NOMO-1 (cell line): ENCODE measurements around the gene CLCNKB.

Experiments used
- DNase-seq, 2 experiments: peaks; one replicate each; lab custom pipeline; 2025; ENCODE audit not compliant: unreplicated experiment in 2 of 2; lab: John Stamatoyannopoulos, UW

The CLCNKB gene

GRCh38 chr1:16091296-16091695 lies 47.7 kb downstream of the CLCNKB start:
- no peak for DNase-seq

- DNase-seq: no peak
These were observed 48.7 kb downstream of the CLCNKB start for GRCh38 chr1:16092097-16092922.

- DNase-seq: no peak
These were observed 49.4 kb downstream of the CLCNKB start for GRCh38 chr1:16092923-16093511.

- DNase-seq: no peak
These were observed 50.0 kb downstream of the CLCNKB start for GRCh38 chr1:16093611-16094010.

- DNase-seq: no peak
These were observed 51.0 kb downstream of the CLCNKB start for GRCh38 chr1:16094453-16095158.

- DNase-seq: no peak
These were observed 51.9 kb downstream of the CLCNKB start for GRCh38 chr1:16095447-16095846.

GRCh38 chr1:16099412-16099811 lies 55.8 kb downstream of the CLCNKB start:
- no peak for DNase-seq

GRCh38 chr1:16101623-16102022 lies 58.0 kb downstream of the CLCNKB start:
- no peak for DNase-seq
